Stimulated activated naive CD8-positive, alpha-beta T cell treated with anti-CD3 and anti-CD28 coated beads, Interleukin-15, amount 100 ng/mL, for 72 hours (primary cell): ENCODE data around the gene CACTIN.
"Not testable (repeated sequence)": the region's sequence is repeated elsewhere in the genome, so short reads cannot be mapped to it uniquely, and the experiment has no call there.

ENCODE experiments used
- ATAC-seq: fragments of 150-1000 bp; cut with Tn5 transposase; 2 replicates; pipeline ENCODE4 v1.10.0; 2021; ENCODE audit warnings: mild to moderate bottlenecking, moderate library complexity
- DNase-seq, 2 donors: peaks; one replicate each; pipeline ENCODE4 v3.0.0; 2021 to 2022
- H3K27ac Mint-ChIP-seq, 2 donors: one replicate each; pipeline ENCODE4 v1.8.0; 2022; ENCODE audit warnings: mild to moderate bottlenecking in 2 of 2, mixed read lengths in 2 of 2, moderate library complexity in 2 of 2
- H3K27me3 Mint-ChIP-seq: one replicate; pipeline ENCODE4 v1.8.0; 2022; ENCODE audit warnings: mixed read lengths
- H3K4me1 Mint-ChIP-seq: one replicate; pipeline ENCODE4 v1.8.0; 2022; ENCODE audit warnings: mild to moderate bottlenecking, mixed read lengths
- H3K4me3 Mint-ChIP-seq, 2 donors: one replicate each; pipeline ENCODE4 v1.8.0; 2022; ENCODE audit warnings: mild to moderate bottlenecking in 2 of 2, mixed read lengths in 2 of 2, moderate library complexity in 1 of 2
- H3K9me3 Mint-ChIP-seq, 2 donors: one replicate each; pipeline ENCODE4 v1.8.0; 2022; ENCODE audit warnings: mixed read lengths in 2 of 2

CACTIN gene

DNA sequence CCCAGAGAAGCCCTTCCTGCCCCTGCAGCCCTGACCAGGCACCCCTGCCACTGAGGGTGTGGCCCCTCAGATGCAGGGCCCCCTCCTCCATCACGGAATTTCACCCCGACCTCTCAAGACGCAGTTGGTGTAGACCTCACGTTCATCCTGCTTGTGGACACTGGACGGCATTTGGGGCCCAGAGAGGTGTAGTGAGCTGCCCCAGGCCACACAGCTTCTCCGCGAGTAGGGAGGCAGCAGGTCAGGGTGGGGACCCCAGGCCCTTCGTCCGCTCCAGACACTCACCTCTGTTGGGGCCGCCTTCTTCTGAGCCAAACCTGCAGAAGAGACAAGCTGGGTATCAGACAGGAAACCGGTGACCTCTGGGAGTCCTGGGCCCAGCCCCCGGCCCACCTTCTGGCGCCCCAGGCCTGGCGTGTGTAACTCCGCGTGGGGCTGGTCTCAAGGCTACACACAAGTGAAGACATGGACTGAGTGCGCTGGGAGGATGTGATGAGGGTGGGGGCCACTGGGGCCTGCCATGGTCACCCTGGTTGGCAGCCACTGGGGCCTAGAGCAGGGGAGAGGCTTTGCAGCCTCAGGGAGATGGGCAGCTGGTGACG, 40.5 kb upstream of the CACTIN start:
- Mint-ChIP-seq H3K27ac (peak overlapping the region; percentile 69 to 94), H3K9me3 (no peaks in the 10 kb centered on the region), H3K4me1 (peaks cover 63% of the 10 kb centered on the region), H3K27me3 (no peaks in the 10 kb centered on the region), H3K4me3 (no peak overlapping the region)
- DNase-seq = no peak
- no peak for ATAC-seq

DNA sequence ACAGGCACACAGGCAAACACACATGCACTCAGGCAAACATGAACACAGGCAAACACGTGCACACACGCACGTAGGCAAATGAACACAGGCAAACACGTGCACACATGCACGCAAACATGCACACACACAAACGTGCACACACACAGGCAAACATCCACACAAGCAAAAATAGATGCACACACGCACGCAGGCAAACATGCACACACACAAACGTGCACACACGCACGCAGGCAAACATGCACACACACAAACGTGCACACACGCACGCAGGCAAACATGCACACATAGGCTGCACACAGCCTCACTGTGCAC, 39.9 kb upstream of the CACTIN start:
- H3K27ac Mint-ChIP-seq, ATAC-seq, DNase-seq, H3K27me3 Mint-ChIP-seq, H3K9me3 Mint-ChIP-seq, H3K4me3 Mint-ChIP-seq: not testable (repeated sequence)
- peaks cover 56% of the 10 kb centered on the region for H3K4me1 Mint-ChIP-seq

- no peaks in the 10 kb centered on the region for H3K9me3 Mint-ChIP-seq
- DNase-seq (peak; percentile 74 to 76), ATAC-seq (peak; percentile 74)
- H3K27ac Mint-ChIP-seq = no peak overlapping the region
- no peaks in the 10 kb centered on the region for H3K27me3 Mint-ChIP-seq
- H3K4me1 Mint-ChIP-seq = peaks cover 51% of the 10 kb centered on the region
- H3K4me3 Mint-ChIP-seq = no peak overlapping the region
Observed at GRCh38 chr19:3665681-3666544, 39.3 kb upstream of the CACTIN start.

GRCh38 chr19:3664879-3665642, 38.5 kb upstream of the CACTIN start:
- ATAC-seq (no peak), DNase-seq (no peak)
- H3K27ac Mint-ChIP-seq = peak overlapping the region in 1 of 2 donors; percentile 46
- H3K9me3 Mint-ChIP-seq = no peaks in the 10 kb centered on the region
- no peak overlapping the region for H3K4me3 Mint-ChIP-seq
- no peaks in the 10 kb centered on the region for H3K27me3 Mint-ChIP-seq
- peaks cover 42% of the 10 kb centered on the region for H3K4me1 Mint-ChIP-seq

DNA sequence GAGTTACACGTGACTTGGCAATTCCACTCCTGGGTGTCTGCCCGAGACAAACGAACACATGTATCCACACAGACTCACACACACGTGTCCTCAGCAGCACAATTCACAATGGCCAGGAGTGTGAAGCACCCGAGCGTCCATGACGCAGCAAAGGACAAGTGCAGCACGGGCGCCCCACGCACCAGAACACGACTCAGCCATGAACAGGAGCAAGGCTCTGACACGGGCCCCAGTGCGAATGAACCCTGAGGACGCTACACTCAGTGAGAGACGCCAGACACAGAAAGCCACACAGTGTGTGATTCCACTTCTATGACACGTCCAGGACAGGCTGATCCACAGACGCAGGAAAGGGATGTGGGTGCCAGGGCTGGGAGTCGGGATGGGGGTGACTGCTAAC, 37.2 kb upstream of the CACTIN start:
- no peak overlapping the region for H3K27ac Mint-ChIP-seq
- ATAC-seq = no peak
- DNase-seq = no peak
- no peaks in the 10 kb centered on the region for H3K27me3 Mint-ChIP-seq
- peaks cover 30% of the 10 kb centered on the region for H3K4me1 Mint-ChIP-seq
- no peaks in the 10 kb centered on the region for H3K9me3 Mint-ChIP-seq
- no peak overlapping the region for H3K4me3 Mint-ChIP-seq

DNA sequence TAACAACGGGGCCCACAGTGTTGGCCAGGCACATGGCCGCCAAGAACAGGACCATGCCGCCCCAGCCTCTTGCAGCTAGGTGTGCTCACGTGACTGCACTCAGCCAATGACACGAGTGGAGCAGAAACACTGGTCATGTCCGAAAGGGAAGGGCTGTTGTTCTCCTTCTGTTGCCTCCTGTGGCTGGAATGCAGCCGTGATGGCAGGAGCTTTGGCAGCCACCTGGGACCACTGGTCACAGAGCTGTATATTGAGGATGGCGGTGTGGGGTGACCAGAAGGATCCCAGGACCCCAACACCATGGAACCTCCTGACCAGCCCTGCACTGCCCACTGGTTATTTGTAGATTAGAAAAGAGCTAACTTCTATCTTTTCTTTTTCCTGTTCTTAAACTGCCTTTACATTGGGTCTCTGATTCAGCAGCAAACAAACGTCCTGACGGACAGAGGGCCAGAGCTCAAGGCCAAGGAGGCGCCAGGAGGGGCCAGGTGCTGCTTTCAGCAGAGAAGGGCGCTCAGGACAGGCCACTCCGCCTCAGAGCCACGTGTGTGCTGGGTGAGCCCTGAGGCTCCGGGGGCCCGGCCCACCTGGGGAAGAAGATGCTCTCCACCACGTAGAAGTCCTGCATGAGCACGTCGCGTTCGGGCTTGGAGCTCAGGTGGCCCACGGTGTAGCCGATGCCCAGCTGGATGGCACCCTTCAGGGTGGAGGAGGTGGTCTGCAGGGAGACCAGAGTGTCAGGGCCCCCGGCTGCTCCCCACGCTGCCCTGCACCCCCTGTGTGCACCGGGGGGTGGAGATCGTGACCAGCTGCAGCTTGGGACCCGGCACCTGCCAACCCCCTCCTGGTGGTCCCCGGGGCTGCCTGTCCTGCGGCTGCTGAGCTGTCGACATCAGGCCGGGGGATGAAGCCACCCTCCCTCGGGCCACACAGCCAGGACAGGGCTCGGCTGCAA, 35.0 kb upstream of the CACTIN start:
- no peaks in the 10 kb centered on the region for H3K9me3 Mint-ChIP-seq
- H3K4me3 Mint-ChIP-seq = no peak overlapping the region
- H3K27me3 Mint-ChIP-seq = no peaks in the 10 kb centered on the region
- ATAC-seq (no peak), DNase-seq (no peak)
- no peak overlapping the region for H3K27ac Mint-ChIP-seq
- H3K4me1 Mint-ChIP-seq = peaks cover 8% of the 10 kb centered on the region

GRCh38 chr19:3660493-3661219, 34.1 kb upstream of the CACTIN start:
- Mint-ChIP-seq H3K4me3 (no peak overlapping the region), H3K4me1 (no peaks in the 10 kb centered on the region), H3K27ac (no peak overlapping the region), H3K9me3 (no peaks in the 10 kb centered on the region), H3K27me3 (no peaks in the 10 kb centered on the region)
- ATAC-seq (no peak), DNase-seq (no peak)

GRCh38 chr19:3659746-3660112, 33.1 kb upstream of the CACTIN start:
- Mint-ChIP-seq H3K27ac (no peak overlapping the region), H3K27me3 (no peaks in the 10 kb centered on the region), H3K9me3 (no peaks in the 10 kb centered on the region), H3K4me3 (no peak overlapping the region), H3K4me1 (no peaks in the 10 kb centered on the region)
- no peak for DNase-seq
- no peak for ATAC-seq

DNA sequence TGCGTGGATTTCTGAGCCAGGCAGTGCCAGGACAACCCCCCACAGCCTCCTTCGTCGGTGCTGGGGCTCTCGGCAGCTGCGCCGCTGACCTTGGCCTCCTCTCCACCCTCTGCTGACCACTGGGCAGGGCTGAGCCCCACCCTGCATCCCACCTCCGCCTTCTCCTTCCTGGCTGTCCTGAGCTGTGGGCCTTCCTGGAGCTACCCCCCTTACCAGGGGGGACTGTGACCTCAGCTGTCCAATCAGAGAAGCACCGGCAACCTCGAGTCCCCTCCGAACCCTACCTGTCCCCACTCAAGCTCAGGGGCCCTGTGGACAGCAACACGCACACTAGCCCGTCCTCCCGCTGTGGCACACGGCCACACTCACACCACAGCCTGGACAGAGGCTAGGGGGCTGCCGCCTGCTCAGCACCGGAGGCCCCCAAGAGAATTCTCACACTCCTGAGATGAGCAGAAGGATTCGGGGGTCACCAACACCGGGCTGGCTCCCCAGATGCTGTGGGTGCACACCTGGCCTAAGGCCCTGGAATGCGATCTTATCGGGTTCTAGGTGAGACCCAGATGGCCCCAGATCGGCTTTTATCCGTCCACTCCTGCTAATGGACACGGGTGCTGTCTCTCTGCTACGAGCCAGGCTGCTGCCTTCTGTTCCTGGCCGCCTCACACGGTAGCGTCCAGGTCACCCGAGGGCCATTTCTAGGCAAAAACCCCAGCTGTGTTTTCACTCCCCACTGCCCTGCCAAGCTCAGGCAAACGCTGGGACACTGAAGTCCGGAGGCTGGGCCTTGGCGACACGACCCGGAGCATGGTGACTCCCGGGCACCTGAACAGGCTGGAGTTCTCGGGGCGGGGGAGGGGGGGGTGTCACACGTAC, 32.5 kb upstream of the CACTIN start:
- H3K27ac Mint-ChIP-seq = peak overlapping the region in 1 of 2 donors; percentile 57
- DNase-seq = no peak
- H3K4me1 Mint-ChIP-seq = no peaks in the 10 kb centered on the region
- H3K4me3 Mint-ChIP-seq = no peak overlapping the region
- no peaks in the 10 kb centered on the region for H3K9me3 Mint-ChIP-seq
- no peak for ATAC-seq
- H3K27me3 Mint-ChIP-seq = no peaks in the 10 kb centered on the region

DNA sequence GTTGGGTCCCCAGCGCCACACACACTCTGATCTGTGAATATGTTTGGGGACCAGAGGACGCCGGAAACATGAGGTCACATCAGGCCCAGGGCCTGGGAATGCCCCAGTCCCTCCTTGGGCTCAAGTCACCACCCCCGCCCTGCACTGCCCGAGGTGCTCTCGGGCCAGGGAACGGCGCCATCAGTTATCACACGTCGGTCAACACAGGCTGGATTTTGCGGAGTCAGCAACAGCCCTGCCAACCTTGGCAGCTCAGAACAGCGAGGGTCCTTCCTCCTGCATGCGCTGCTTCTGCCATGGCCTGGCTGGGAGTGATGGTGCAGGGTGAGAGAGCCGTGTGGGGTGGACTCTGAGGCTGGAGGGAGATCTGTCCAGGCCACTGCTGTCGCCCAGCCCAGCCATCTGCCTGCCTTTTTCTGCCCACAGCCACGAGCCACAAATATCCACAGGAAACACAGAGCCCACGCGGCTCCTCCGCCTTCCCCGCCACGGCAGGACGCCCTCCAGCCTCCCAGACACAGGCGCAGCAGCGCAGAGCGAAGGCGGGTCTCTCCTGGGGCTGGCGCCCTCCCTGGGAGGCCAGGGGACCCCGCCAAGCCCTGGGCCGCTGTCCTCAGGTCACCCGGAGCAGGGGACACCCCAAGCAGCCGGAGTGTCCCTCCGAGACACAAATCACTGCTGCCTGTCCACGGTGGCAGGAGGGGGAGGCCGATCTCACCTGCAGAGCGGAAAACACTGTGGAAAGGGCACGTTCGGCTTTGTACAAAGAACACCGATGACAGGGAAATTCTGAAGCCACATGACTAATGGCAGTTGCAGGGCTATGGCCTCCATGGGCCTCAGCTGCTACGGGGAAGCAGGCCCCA, 31.6 kb upstream of the CACTIN start:
- Mint-ChIP-seq H3K4me1 (no peaks in the 10 kb centered on the region), H3K9me3 (no peaks in the 10 kb centered on the region), H3K4me3 (no peak overlapping the region), H3K27me3 (no peaks in the 10 kb centered on the region), H3K27ac (peak overlapping the region in 1 of 2 donors; percentile 54)
- ATAC-seq (no peak), DNase-seq (no peak)

DNA sequence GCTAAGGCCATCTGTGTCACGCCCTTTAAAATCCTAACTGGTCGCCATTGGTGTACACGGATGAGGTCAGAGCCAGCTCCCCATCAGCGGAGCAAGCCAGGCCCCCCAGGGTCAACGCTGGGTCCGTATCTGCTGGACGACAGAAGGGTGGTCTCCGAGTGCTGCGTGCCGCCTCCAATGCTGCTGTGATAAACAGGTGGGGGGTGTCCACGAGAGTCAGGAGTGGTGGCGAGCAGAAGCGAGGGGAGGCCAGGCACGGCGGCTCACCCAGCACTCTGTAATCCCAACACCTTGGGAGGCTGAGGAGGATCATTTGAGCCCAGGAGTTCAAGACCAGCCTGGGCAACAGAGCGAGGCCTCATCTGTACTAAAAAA, 30.8 kb upstream of the CACTIN start:
- Mint-ChIP-seq H3K4me1 (no peaks in the 10 kb centered on the region), H3K9me3 (no peaks in the 10 kb centered on the region), H3K27me3 (no peaks in the 10 kb centered on the region), H3K4me3 (no peak overlapping the region), H3K27ac (no peak overlapping the region)
- ATAC-seq = no peak
- DNase-seq = no peak

DNA sequence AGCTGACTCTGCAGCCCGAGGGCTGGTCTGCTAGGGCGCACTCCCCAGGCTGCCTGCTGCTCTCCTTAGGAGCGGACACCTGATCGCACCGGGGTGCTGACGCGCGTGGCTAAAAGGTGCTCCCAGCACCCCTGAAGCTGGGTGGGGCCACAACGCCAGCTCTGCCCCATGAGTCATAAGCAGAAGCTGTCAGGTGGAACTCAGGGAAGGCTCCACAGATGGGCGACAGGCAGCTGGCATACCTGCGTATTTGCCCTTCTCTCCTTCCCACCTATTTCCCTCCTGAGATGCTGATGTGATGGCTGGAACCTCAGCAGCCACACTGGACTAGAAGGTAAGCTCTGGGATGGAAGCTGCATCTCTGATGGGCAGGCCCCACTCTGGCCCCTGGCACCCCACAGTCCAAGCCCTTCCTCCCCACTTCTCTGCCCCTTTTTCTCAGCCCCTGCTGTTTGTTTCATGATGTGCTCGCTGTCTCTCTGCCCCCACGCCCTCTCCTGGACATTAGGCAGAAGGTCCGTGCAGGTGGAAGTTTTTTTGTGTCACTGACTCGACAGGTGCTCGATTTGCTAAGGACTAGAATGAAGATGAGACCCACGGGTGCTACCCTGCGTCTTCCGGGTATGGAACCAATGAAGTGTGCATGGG, 30.3 kb upstream of the CACTIN start:
- no peaks in the 10 kb centered on the region for H3K4me1 Mint-ChIP-seq
- H3K27me3 Mint-ChIP-seq = no peaks in the 10 kb centered on the region
- no peak overlapping the region for H3K27ac Mint-ChIP-seq

More for the DNA sequence above, 30.3 kb upstream of the CACTIN start:
- no peak for DNase-seq
- ATAC-seq = no peak
- Mint-ChIP-seq H3K4me3 (no peak overlapping the region), H3K9me3 (no peaks in the 10 kb centered on the region)
